GM19438 (cell line): Measurements from ENCODE around the gene PGAP1.
"Not testable (repeated sequence)": the region's sequence is repeated elsewhere in the genome, so short reads cannot be mapped to it uniquely, and the experiment has no call there.

Source experiments
- ATAC-seq: cut with Tn5 transposase; IDR thresholded peaks from one replicate; pipeline ENCODE4 v1.9.1; 2021; ENCODE audit warnings: low read depth; ENCODE audit not compliant: unreplicated experiment

PGAP1 gene

GRCh38 chr2:196954001-196954400, 27.5 kb upstream of the PGAP1 start:
- ATAC-seq = no peak

GRCh38 chr2:196952936-196953335, 26.4 kb upstream of the PGAP1 start:
- no peak for ATAC-seq

GRCh38 chr2:196951973-196952372, 25.5 kb upstream of the PGAP1 start:
- ATAC-seq = no peak

- ATAC-seq = no peak
These were observed 22.6 kb upstream of the PGAP1 start for GRCh38 chr2:196949116-196949515.

- peak; percentile 71 for ATAC-seq
These were observed 18.1 kb upstream of the PGAP1 start for GRCh38 chr2:196944570-196944969.

GRCh38 chr2:196941398-196942078, 15.0 kb upstream of the PGAP1 start:
- ATAC-seq = no peak

GRCh38 chr2:196939371-196939770, 12.9 kb upstream of the PGAP1 start:
- ATAC-seq = no peak

- ATAC-seq = no peak
These were observed 8.9 kb upstream of the PGAP1 start for GRCh38 chr2:196935432-196935831.

- no peak for ATAC-seq
These were observed 8.2 kb upstream of the PGAP1 start for GRCh38 chr2:196934672-196935071.

- ATAC-seq = no peak
These were observed 5.0 kb upstream of the PGAP1 start for GRCh38 chr2:196931555-196931954.

GRCh38 chr2:196927376-196928225, 1.1 kb upstream of the PGAP1 start:
- ATAC-seq = no peak

- ATAC-seq = peak; percentile 35
These were observed 542 bp downstream of the PGAP1 start for GRCh38 chr2:196925768-196926561.

GRCh38 chr2:196925051-196925767, 1.3 kb downstream of the PGAP1 start:
- no peak for ATAC-seq

GRCh38 chr2:196924051-196924450, 2.5 kb downstream of the PGAP1 start:
- no peak for ATAC-seq

- no peak for ATAC-seq
These were observed 7.6 kb downstream of the PGAP1 start for GRCh38 chr2:196918927-196919326.

GRCh38 chr2:196917802-196918201, 8.7 kb downstream of the PGAP1 start:
- no peak for ATAC-seq

GRCh38 chr2:196915507-196916189, 10.9 kb downstream of the PGAP1 start:
- ATAC-seq = peak; percentile 24

GRCh38 chr2:196914867-196915460, 11.5 kb downstream of the PGAP1 start:
- ATAC-seq = peak; percentile 97

GRCh38 chr2:196913691-196914090, 12.8 kb downstream of the PGAP1 start:
- ATAC-seq = no peak

GRCh38 chr2:196905365-196905764, 21.1 kb downstream of the PGAP1 start:
- ATAC-seq = not testable (repeated sequence)
